HepG2 (cell line): ENCODE data around the gene MGST2. TPM values are rescaled to one million over a fixed set of nuclear protein-coding genes. Genes with fewer than 3 reads are reported as not detected.

Source experiments
- ATAC-seq: fragments of 200-7000 bp; cut with Tn5 transposase; 3 replicates; pipeline ENCODE4 v1.9.1; 2020; ENCODE audit warnings: mild to moderate bottlenecking, moderate library complexity
- BruUV-seq: library from RNA; stranded (reverse); fragments of 400-500 nt; replicated peaks from 2 replicates; lab custom pipeline; 2021; lab: Mats Ljungman, UMichigan
- CTCF ChIA-PET: fragments of 300-600 bp; formaldehyde crosslinking; extraction: SDS; loops from one replicate; lab custom pipeline; 2021; ENCODE audit warnings: low total read pairs, inconsistent platforms, low intra/inter-chr PET ratio; lab: Yijun Ruan, JAX
- POLR2A ChIA-PET: fragments of 350-600 bp; sonication (Branson Sonifier 250); formaldehyde crosslinking; loops from one replicate; lab custom pipeline; 2020; ENCODE audit warnings: antibody characterized with exemption, inconsistent platforms; lab: Yijun Ruan, JAX
- DNase-seq: peaks from one replicate; pipeline ENCODE4 v3.0.0-alpha.2; 2015; ENCODE audit warnings: low spot score
- FAIRE-seq: peaks from 3 replicates; lab custom pipeline; 2011; peaks lifted over from hg19 to GRCh38; lab: Jason Lieb, UNC
- H2AFZ ChIP-seq: one replicate; pipeline ENCODE4 v1.6.1; 2011; ENCODE audit warnings: low read length, inconsistent platforms
- H3K27ac ChIP-seq: fragments of 300-600 bp; 3 replicates; pipeline ENCODE4 v1.8.0; 2011; ENCODE audit warnings: mixed run types, mild to moderate bottlenecking, mixed read lengths, low read length, inconsistent platforms; ENCODE audit not compliant: insufficient read depth; ENCODE audit errors: extremely low read length
- H3K27me3 ChIP-seq, 2 experiments: fragments of 200-600 bp in 1 of 2; 2 replicates in 1 of 2; 3 replicates in 1 of 2; pipeline versions ENCODE4 v1.6.0 to v1.8.0; 2011; ENCODE audit warnings: low read length in 2 of 2, mild to moderate bottlenecking in 2 of 2, moderate library complexity in 2 of 2, inconsistent platforms in 1 of 2; ENCODE audit not compliant: insufficient read depth in 2 of 2, control insufficient read depth in 1 of 2
- H3K36me3 ChIP-seq, 2 experiments: fragments of 200-600 bp in 1 of 2; replicated peaks in 1 of 2; 2 replicates in 1 of 2; 3 replicates in 1 of 2; pipeline versions ENCODE4 v1.5.1 to v1.8.0; 2011; ENCODE audit warnings: low read length in 2 of 2, inconsistent platforms in 1 of 2; ENCODE audit not compliant: insufficient read depth in 2 of 2, control insufficient read depth in 1 of 2
- H3K4me1 ChIP-seq: 2 replicates; pipeline ENCODE4 v1.5.1; 2012; ENCODE audit warnings: low read length, inconsistent platforms; ENCODE audit not compliant: insufficient read depth
- H3K4me2 ChIP-seq: 2 replicates; pipeline ENCODE4 v1.6.0; 2011; ENCODE audit warnings: low read depth, low read length, inconsistent platforms
- H3K4me3 ChIP-seq, 3 experiments: fragments of 200-600 bp in 1 of 3; sonication (generic), shearing (Covaris generic) in 1 of 3; replicated peaks in 1 of 3; 2 replicates each; pipeline ENCODE4 v1.5.1; 2011 to 2016; ENCODE audit warnings: low read length in 3 of 3, inconsistent platforms in 2 of 3, low read depth in 2 of 3, mild to moderate bottlenecking in 2 of 3, control low read depth in 1 of 3, mixed read lengths in 1 of 3; ENCODE audit not compliant: insufficient read depth in 1 of 3
- H3K79me2 ChIP-seq: one replicate; pipeline ENCODE4 v1.6.1; 2011; ENCODE audit warnings: low read length, inconsistent platforms; ENCODE audit not compliant: insufficient read depth
- H3K9ac ChIP-seq: 2 replicates; pipeline ENCODE4 v1.6.0; 2011; ENCODE audit warnings: mild to moderate bottlenecking, low read depth, low read length, inconsistent platforms; ENCODE audit not compliant: insufficient read depth
- H3K9me3 ChIP-seq: 2 replicates; pipeline ENCODE4 v1.5.1; 2012; ENCODE audit warnings: mild to moderate bottlenecking, low read length
- H4K20me1 ChIP-seq: 2 replicates; pipeline ENCODE4 v1.6.0; 2011; ENCODE audit warnings: inconsistent platforms, mild to moderate bottlenecking, low read length, moderate library complexity; ENCODE audit not compliant: insufficient read depth
- ARID4A ChIP-seq: sonication (generic); formaldehyde crosslinking; IDR thresholded peaks from 2 replicates; pipeline ENCODE4 v1.5.0; 2020; ENCODE audit warnings: mild to moderate bottlenecking, missing genetic modification reagents, borderline replicate concordance
- ARNT ChIP-seq: fragments of 450-650 bp; IDR thresholded peaks from 2 replicates; pipeline ENCODE4 v1.6.1; 2017
- BRCA1 ChIP-seq: sonication (generic); formaldehyde crosslinking; IDR thresholded peaks from 2 replicates; pipeline ENCODE4 v1.4.0; 2020; ENCODE audit warnings: missing genetic modification reagents
- ELF1 ChIP-seq: sonication (generic); formaldehyde crosslinking; IDR thresholded peaks from 2 replicates; pipeline ENCODE4 v1.4.0; 2020; ENCODE audit warnings: missing genetic modification reagents
- ERF ChIP-seq: IDR thresholded peaks from 2 replicates; pipeline ENCODE4 v1.6.1; 2018; ENCODE audit warnings: missing biosample characterization, missing genetic modification reagents
- MBD4 ChIP-seq: IDR thresholded peaks from 2 replicates; pipeline ENCODE4 v1.6.1; 2012; ENCODE audit warnings: low read length, inconsistent platforms, borderline replicate concordance
- MIER2 ChIP-seq: IDR thresholded peaks from 2 replicates; pipeline ENCODE4 v1.6.1; 2016; ENCODE audit warnings: missing biosample characterization, missing genetic modification reagents
- TGIF2 ChIP-seq: IDR thresholded peaks from 2 replicates; pipeline ENCODE4 v1.6.1; 2016; ENCODE audit warnings: control low read depth, missing compliant biosample characterization
- ZNF12 ChIP-seq: sonication (generic); formaldehyde crosslinking; IDR thresholded peaks from 2 replicates; pipeline ENCODE4 v1.5.0; 2020; ENCODE audit warnings: missing genetic modification reagents
- ZNF414 ChIP-seq: sonication (generic); formaldehyde crosslinking; IDR thresholded peaks from 2 replicates; pipeline ENCODE4 v1.5.0; 2020; ENCODE audit warnings: missing genetic modification reagents
- ZNF879 ChIP-seq: sonication (generic); formaldehyde crosslinking; IDR thresholded peaks from 2 replicates; pipeline ENCODE4 v1.8.1; 2023; ENCODE audit warnings: missing genetic modification reagents
- WGBS: methylation state at CpG from one replicate; pipeline ENCODE4 v1.1.6; 2017; ENCODE audit warnings: low lambda C conversion rate; 5-methylcytosine and 5-hydroxymethylcytosine counted together
- in situ Hi-C: cut with HindIII; loops from 2 replicates; pipeline ENCODE4 v1.10.0; 2017; ENCODE audit warnings: low pct_unique_long_range_greater_than_20kb; ENCODE audit not compliant: extremely low pct_ligation_motif_present
- intact Hi-C: fragments of 100-400 bp; cut with micrococcal nuclease; formaldehyde crosslinking; loops from one replicate; pipeline ENCODE4 v1.10.0; 2022; ENCODE audit not compliant: unreplicated experiment
- polyA plus RNA-seq, 8 experiments: library from polyadenylated mRNA; depleted of rRNA in 3 of 8; stranded (reverse) in 7 of 8; unstranded in 1 of 8; fragments of >200 nt; fragmentation: Illumina TruSeq in 4 of 8; extraction: Trizol in 4 of 8; gene quantifications; 2 replicates each; pipeline versions ENCODE4 v1.2.1 to v1.2.3, GENCODE V29; 2011 to 2016; ENCODE audit warnings: low read depth in 4 of 8, missing spikeins in 1 of 8, mixed read lengths in 1 of 8; ENCODE audit not compliant: insufficient read depth in 1 of 8
- total RNA-seq, 5 experiments: library from RNA; depleted of rRNA; stranded (reverse); fragments of >200 nt; fragmentation: Illumina TruSeq; extraction: Trizol; gene quantifications; 2 replicates each; pipeline ENCODE4 v1.2.3, GENCODE V29; 2016; ENCODE audit warnings: low read depth in 1 of 5

MGST2 gene
- total and polyA plus RNA-seq, 2 of the 13 experiments (the other 11 are each of a cell fraction or from before 2014, with no cell fraction given), result 205 to 416 TPM

- BruUV-seq, result no TSS peak
- FAIRE-seq (no peak), ATAC-seq (no peak), DNase-seq (no peak)
- H3K36me3 ChIP-seq, result peaks cover 0 to 1% of the 10 kb centered on the region in 2 experiments; a peak in 2 of 5 replicates
- no peak overlapping the region for H3K4me3 ChIP-seq
- H3K4me2 ChIP-seq, result no peak overlapping the region
- no peak overlapping the region for H2AFZ ChIP-seq
- ChIA-PET POLR2A (interaction anchor here (2.2 to 3.7 kb wide), 4 partner anchors 10 to 41 kb away, joined by 13 to 59 read pairs (median 24); no protein-coding TSS in a partner anchor), CTCF (no interaction called here)
- intact Hi-C loops (loop anchor here (10.0 kb wide), 1 partner anchor 180 kb away; no protein-coding TSS in a partner anchor), in situ Hi-C loops (no loop called here)
- no peaks in the 10 kb centered on the region for H3K9me3 ChIP-seq
- TF ChIP-seq ZNF12 (CRISPR knock-in tag), result peak; percentile 96
- no peak for TF ChIP-seq ZNF414 (CRISPR knock-in tag)
- no peak for TF ChIP-seq ERF
- H3K4me1 ChIP-seq, result peaks cover 82% of the 10 kb centered on the region
- no peak overlapping the region for H3K9ac ChIP-seq
- H3K79me2 ChIP-seq, result peaks cover 40% of the 10 kb centered on the region
- 97% methylated on average over 2 of the region's 2 CpGs for WGBS
- H3K27ac ChIP-seq, result peak overlapping the region; percentile 95
- H4K20me1 ChIP-seq, result peaks cover 10% of the 10 kb centered on the region
- no peaks in the 10 kb centered on the region; a peak in 1 of 5 replicates for H3K27me3 ChIP-seq
Measured at GRCh38 chr4:139664442-139664841, 1.2 kb upstream of the MGST2 start.

- Histone ChIP-seq H3K27ac (peak overlapping the region; percentile 95), H3K4me1 (peaks cover 82% of the 10 kb centered on the region), H3K4me3 (peak overlapping the region; percentile 39 to 81 (median 79); a peak in 5 of 6 replicates), H3K36me3 (peaks cover 0 to 3% of the 10 kb centered on the region in 2 experiments; a peak in 3 of 5 replicates), H3K27me3 (no peaks in the 10 kb centered on the region; a peak in 1 of 5 replicates), H3K4me2 (peak overlapping the region; percentile 86), H3K79me2 (peaks cover 48% of the 10 kb centered on the region), H4K20me1 (peaks cover 17% of the 10 kb centered on the region), H3K9me3 (no peaks in the 10 kb centered on the region), H2AFZ (no peak overlapping the region), H3K9ac (peak overlapping the region; percentile 94)
- 65% methylated on average over 10 of the region's 10 CpGs for WGBS
- FAIRE-seq (no peak), DNase-seq (no peak), ATAC-seq (no peak; the same call in 2 of the 3 replicates)
- in situ Hi-C loops (no loop called here), intact Hi-C loops (loop anchor here (1.0 to 10.0 kb wide), 4 partner anchors 8 to 487 kb away; partner anchors contain the start of gene MAML3)
- ChIA-PET CTCF (interaction anchor here (1.0 to 1.8 kb wide), 2 partner anchors 8 to 28 kb away, joined by 3 to 13 read pairs; no protein-coding TSS in a partner anchor), POLR2A (interaction anchor here (1.0 to 3.7 kb wide), 13 partner anchors 8 to 708 kb away, joined by 3 to 59 read pairs (median 6); partner anchors contain the start of genes NAA15 and SCOC)
- TSS peak; percentile 77 for BruUV-seq
- no peak for TF ChIP-seq TGIF2 (CRISPR knock-in tag)
- TF ChIP-seq MBD4, result 0 out of 2 replicates have a peak, but pooled peaks have one; percentile 22
- no peak for TF ChIP-seq ARNT
- no peak for TF ChIP-seq BRCA1 (CRISPR knock-in tag)
- no peak for TF ChIP-seq ELF1 (CRISPR knock-in tag)
- peak; percentile 35; the same call in 1 of the 2 replicates for TF ChIP-seq ZNF879
- TF ChIP-seq ARID4A (CRISPR knock-in tag), result no peak
- TF ChIP-seq MIER2 (CRISPR knock-in tag), result no peak
Measured at GRCh38 chr4:139665079-139665689, 435 bp upstream of the MGST2 start.
